Esophagus squamous epithelium (tissue), 5 donors: Measurements from ENCODE around the gene VMP1. TPM values are rescaled to one million over a fixed set of nuclear protein-coding genes. Genes with fewer than 3 reads are reported as not detected.

Source experiments
- DNase-seq: peaks from one replicate; lab custom pipeline; 2025; lab: John Stamatoyannopoulos, UW
- H3K27ac ChIP-seq, 4 donors: fragments of 200-600 bp; sonication (generic); one replicate each; pipeline ENCODE4 v1.5.1; 2016 to 2019; ENCODE audit warnings: mild to moderate bottlenecking in 1 of 4
- H3K27me3 ChIP-seq, 4 donors: fragments of 200-600 bp; sonication (generic); 1 replicate in 3 of 4; 2 replicates in 1 of 4; pipeline versions ENCODE4 v1.5.1 to v1.6.0; 2017 to 2021; ENCODE audit warnings: antibody characterized with exemption in 1 of 4
- H3K36me3 ChIP-seq, 3 donors: fragments of 200-600 bp; sonication (generic); one replicate each; pipeline ENCODE4 v1.5.1; 2016 to 2019
- H3K4me1 ChIP-seq, 3 donors: fragments of 200-600 bp; sonication (generic); one replicate each; pipeline ENCODE4 v1.5.1; 2017 to 2019
- H3K4me3 ChIP-seq, 4 donors: fragments of 200-600 bp; sonication (generic); 1 replicate in 3 of 4; 2 replicates in 1 of 4; pipeline ENCODE4 v1.5.1; 2016 to 2019; ENCODE audit warnings: mild to moderate bottlenecking in 2 of 4, moderate library complexity in 1 of 4
- H3K9me3 ChIP-seq, 3 donors: fragments of 200-600 bp; sonication (generic); one replicate each; pipeline ENCODE4 v1.5.1; 2016 to 2019
- POLR2A ChIP-seq, 4 donors: fragments of 450-650 bp; IDR thresholded peaks; one replicate each; pipeline ENCODE4 v1.6.1; 2017; ENCODE audit warnings: antibody characterized with exemption in 4 of 4, mild to moderate bottlenecking in 4 of 4, moderate library complexity in 3 of 4
- WGBS, 2 donors: methylation state at CpG; one replicate each; pipeline ENCODE4 v1.1.5; 2018; 5-methylcytosine and 5-hydroxymethylcytosine counted together
- intact Hi-C: fragments of 100-400 bp; cut with DNase I; formaldehyde crosslinking; loops from one replicate; pipeline ENCODE4 v1.15.0; 2022
- total RNA-seq, 4 donors: library from RNA; depleted of rRNA; stranded (reverse); fragments of >200 nt; gene quantifications; one replicate each; pipeline ENCODE4 v1.1.0, GENCODE V29; 2016
- TF ChIP-seq, protein P1 (sequence below), 6 experiments: fragments of 450-650 bp in 4 of 6; fragments of 200-600 bp in 2 of 6; sonication (generic) in 2 of 6; IDR thresholded peaks; one replicate each; pipeline ENCODE4 v1.5.1; 2016 to 2019; ENCODE audit warnings: antibody characterized with exemption in 6 of 6, mild to moderate bottlenecking in 4 of 6, moderate library complexity in 4 of 6
- donor health status: DM: yes; HTN: yes; CAD: no.

VMP1 gene
- total RNA-seq, 4 donors from 2014 or later, result 132 to 363 (median 141) TPM

- intact Hi-C loops, result no loop called here
- DNase-seq, result no peak
- Histone ChIP-seq H3K4me1 (peaks cover 24 to 63% (median 38%) of the 10 kb centered on the region in 3 donors), H3K9me3 (no peaks in the 10 kb centered on the region), H3K4me3 (no peak overlapping the region), H3K36me3 (no peaks in the 10 kb centered on the region), H3K27me3 (no peaks in the 10 kb centered on the region), H3K27ac (peak overlapping the region; percentile 75 to 87 (median 81))
- 50 to 71% methylated on average over 1 of the region's 1 CpG for WGBS, 2 donors
- TF ChIP-seq POLR2A (IDR thresholded peaks at IDR 0.05), result no peak
- TF ChIP-seq, protein P1, sequence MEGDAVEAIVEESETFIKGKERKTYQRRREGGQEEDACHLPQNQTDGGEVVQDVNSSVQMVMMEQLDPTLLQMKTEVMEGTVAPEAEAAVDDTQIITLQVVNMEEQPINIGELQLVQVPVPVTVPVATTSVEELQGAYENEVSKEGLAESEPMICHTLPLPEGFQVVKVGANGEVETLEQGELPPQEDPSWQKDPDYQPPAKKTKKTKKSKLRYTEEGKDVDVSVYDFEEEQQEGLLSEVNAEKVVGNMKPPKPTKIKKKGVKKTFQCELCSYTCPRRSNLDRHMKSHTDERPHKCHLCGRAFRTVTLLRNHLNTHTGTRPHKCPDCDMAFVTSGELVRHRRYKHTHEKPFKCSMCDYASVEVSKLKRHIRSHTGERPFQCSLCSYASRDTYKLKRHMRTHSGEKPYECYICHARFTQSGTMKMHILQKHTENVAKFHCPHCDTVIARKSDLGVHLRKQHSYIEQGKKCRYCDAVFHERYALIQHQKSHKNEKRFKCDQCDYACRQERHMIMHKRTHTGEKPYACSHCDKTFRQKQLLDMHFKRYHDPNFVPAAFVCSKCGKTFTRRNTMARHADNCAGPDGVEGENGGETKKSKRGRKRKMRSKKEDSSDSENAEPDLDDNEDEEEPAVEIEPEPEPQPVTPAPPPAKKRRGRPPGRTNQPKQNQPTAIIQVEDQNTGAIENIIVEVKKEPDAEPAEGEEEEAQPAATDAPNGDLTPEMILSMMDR (IDR thresholded peaks at IDR 0.05), result no peak
Measured at GRCh38 chr17:59830846-59831486, 123.5 kb downstream of the VMP1 start.

GRCh38 chr17:59832883-59833379 lies 125.5 kb downstream of the VMP1 start:
- peaks cover 21 to 62% (median 44%) of the 10 kb centered on the region in 3 donors for H3K4me1 ChIP-seq
- TF ChIP-seq, protein P1 (IDR thresholded peaks at IDR 0.05), result no peak
- TF ChIP-seq POLR2A (IDR thresholded peaks at IDR 0.05), result no peak
- WGBS, 2 donors, result 47 to 58% methylated on average over 3 to 4 of the region's 4 CpGs
- no peaks in the 10 kb centered on the region for H3K9me3 ChIP-seq
- H3K4me3 ChIP-seq, result no peak overlapping the region
- DNase-seq, result no peak
- no peak overlapping the region for H3K27ac ChIP-seq
- H3K36me3 ChIP-seq, result no peaks in the 10 kb centered on the region
- intact Hi-C loops, result no loop called here
- no peaks in the 10 kb centered on the region for H3K27me3 ChIP-seq

DNA sequence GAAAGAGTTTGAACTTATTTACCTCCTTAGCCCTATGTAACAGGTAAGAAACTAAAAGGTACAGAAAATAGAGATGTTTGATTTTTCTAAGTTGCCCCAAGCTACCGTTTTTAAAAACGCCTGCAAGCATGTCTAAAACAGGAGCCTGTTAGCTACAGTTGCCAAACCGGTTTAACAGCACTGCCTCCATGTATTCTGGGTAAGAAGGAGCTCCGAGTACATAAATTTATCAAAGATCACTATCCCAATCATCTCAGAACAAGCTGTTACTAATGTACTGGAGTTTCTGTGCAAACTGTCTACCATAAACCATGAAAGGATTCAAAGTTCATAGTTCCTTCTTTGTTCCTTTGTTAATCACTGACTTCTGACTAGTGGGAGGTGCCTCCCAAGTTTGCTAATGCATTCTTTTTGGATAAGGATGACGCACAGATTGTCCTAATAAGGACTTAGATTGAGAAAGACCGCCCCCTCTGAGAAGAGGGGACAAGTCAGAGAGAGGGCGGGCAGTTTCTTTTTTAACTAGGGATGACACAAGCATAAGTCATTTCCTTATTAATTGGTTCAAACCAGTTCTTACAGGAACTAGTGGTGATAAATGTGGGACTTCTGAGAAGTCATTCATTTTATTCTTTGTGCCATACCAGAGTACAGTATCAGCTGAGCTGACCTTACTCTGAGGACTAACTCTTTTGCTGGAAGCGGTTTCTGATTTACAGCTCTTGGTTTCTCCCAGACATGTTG lies 130.0 kb downstream of the VMP1 start:
- H3K9me3 ChIP-seq, result no peaks in the 10 kb centered on the region
- DNase-seq, result peak; percentile 53
- no peaks in the 10 kb centered on the region for H3K27me3 ChIP-seq
- intact Hi-C loops, result no loop called here
- H3K4me1 ChIP-seq, result peaks cover 4 to 52% (median 14%) of the 10 kb centered on the region in 3 donors
- peak overlapping the region; percentile 89 to 99 (median 94) for H3K27ac ChIP-seq
- TF ChIP-seq POLR2A (IDR thresholded peaks at IDR 0.05), result peak in 3 of 4 donors; percentile 88 to 97 (median 91)
- TF ChIP-seq, protein P1 (IDR thresholded peaks at IDR 0.05), result no peak
- peak overlapping the region; percentile 49 to 76 (median 64) for H3K4me3 ChIP-seq
- peaks cover 0 to 22% (median 0%) of the 10 kb centered on the region in 3 donors for H3K36me3 ChIP-seq
- WGBS, 2 donors, result 1 to 2% methylated on average over 8 of the region's 8 CpGs

- Histone ChIP-seq H3K36me3 (peaks cover 0 to 22% (median 0%) of the 10 kb centered on the region in 3 donors), H3K9me3 (no peaks in the 10 kb centered on the region), H3K27ac (peak overlapping the region; percentile 89 to 99 (median 94)), H3K27me3 (no peaks in the 10 kb centered on the region), H3K4me3 (peak overlapping the region; percentile 49 to 76 (median 64)), H3K4me1 (peaks cover 4 to 55% (median 14%) of the 10 kb centered on the region in 3 donors)
- DNase-seq, result no peak
- intact Hi-C loops, result no loop called here
- TF ChIP-seq POLR2A (IDR thresholded peaks at IDR 0.05), result no peak
- TF ChIP-seq, protein P1 (IDR thresholded peaks at IDR 0.05), result no peak
- 1 to 3% methylated on average over 8 of the region's 8 CpGs for WGBS, 2 donors
Measured at GRCh38 chr17:59838052-59838916, 130.8 kb downstream of the VMP1 start.
